ENCODE data around the gene FNDC7. TPM values are rescaled to one million over a fixed set of nuclear protein-coding genes. Genes with fewer than 3 reads are reported as not detected.

The FNDC7 gene
- total RNA-seq, 2 experiments from 2014 or later, result 0.05 TPM; not detected in 1

DNA sequence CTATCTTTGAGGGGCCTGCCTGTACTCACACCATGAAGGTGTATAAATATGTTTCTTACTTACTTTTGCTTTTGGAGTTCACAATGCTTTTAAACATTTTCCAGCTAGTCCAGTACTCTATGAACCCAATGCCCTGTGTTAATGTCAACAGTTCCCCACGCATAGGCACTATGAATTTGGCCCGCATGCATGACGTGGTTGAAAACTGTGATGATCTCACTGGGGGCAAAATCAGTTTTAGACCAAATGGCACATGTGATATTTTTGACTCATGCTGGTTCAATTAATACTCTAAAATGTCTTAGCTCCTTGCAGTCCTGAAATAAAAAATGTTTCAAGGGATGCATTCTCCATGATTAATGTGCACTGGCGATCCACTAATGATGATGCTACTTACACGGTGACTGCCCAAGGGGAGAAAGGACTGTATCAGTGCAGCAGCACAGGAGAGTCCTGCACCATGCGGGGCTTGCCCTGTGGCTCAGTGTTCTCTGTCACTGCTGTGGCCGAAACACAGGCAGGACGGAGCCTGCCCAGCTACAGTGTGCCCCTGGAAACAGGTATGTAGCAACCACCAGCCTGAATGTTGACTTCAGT, 15.7 kb downstream of the FNDC7 start:
- Mint-ChIP-seq H3K4me1 (ENCODE audit: low read depth) (no peaks in the 10 kb centered on the region), H3K27ac (no peak overlapping the region), H3K27me3 (ENCODE audit: low read depth) (no peaks in the 10 kb centered on the region), H3K4me3 (no peak overlapping the region), H3K36me3 (ENCODE audit: low read depth) (no peaks in the 10 kb centered on the region), H3K9me3 (no peaks in the 10 kb centered on the region)
- no peak for DNase-seq
- intact Hi-C loops (cut with micrococcal nuclease), result no loop called here
- CTCF ChIA-PET, result interaction anchor here (1.0 kb wide), 1 partner anchor 19 kb away, joined by 3 read pairs; no protein-coding TSS in a partner anchor

DNA sequence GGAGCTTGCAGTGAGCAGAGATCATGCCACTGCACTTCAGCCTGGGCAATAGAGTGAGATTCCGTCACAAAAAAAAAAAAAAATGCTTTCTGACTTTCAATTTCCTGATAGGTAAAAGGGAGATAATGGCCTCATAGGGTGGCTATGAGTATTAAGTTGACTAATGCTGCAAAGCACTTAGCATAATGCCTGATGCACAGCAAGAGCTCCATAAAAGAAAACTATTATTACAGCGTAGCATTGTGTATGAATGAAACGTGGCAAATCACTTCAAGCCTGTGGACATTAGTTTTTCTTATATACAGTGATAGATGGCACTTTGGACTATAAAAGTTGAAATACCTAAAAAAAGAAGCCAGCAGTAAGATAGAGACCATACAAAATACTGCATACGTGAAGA, 16.8 kb downstream of the FNDC7 start:
- Mint-ChIP-seq H3K4me1 (ENCODE audit: low read depth) (no peaks in the 10 kb centered on the region), H3K9me3 (no peaks in the 10 kb centered on the region), H3K27ac (no peak overlapping the region), H3K27me3 (ENCODE audit: low read depth) (no peaks in the 10 kb centered on the region), H3K36me3 (ENCODE audit: low read depth) (no peaks in the 10 kb centered on the region), H3K4me3 (no peak overlapping the region)
- intact Hi-C loops (cut with micrococcal nuclease), result no loop called here
- CTCF ChIA-PET, result interaction anchor here (0.7 to 1.1 kb wide), 2 partner anchors 25 to 86 kb away, joined by 3 read pairs; no protein-coding TSS in a partner anchor
- DNase-seq, result no peak

DNA sequence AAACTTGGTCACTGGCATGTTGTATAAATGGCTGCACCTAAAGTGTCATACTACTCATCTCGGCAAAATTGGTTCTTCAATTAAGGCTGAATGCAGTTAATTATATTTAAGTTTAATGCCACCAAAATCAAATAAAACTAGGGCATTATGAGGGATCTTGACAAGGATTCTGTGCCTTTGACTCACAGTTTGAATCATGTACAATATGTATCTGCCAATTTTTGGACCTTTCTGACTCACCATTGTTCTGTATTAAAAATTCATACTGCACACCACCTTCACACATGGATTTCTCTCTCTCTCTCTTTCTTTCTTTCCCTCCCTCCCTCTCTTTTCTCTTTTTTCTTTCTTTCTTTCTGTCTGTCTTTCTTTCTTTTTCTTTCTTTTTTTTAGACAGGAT, 19.7 kb downstream of the FNDC7 start:
- no peaks in the 10 kb centered on the region for H3K9me3 Mint-ChIP-seq
- intact Hi-C loops (cut with micrococcal nuclease), result no loop called here
- CTCF ChIA-PET, result no interaction called here
- no peaks in the 10 kb centered on the region for H3K4me1 Mint-ChIP-seq (ENCODE audit: low read depth)
- H3K27me3 Mint-ChIP-seq (ENCODE audit: low read depth), result no peaks in the 10 kb centered on the region
- no peak overlapping the region for H3K4me3 Mint-ChIP-seq
- no peak overlapping the region for H3K27ac Mint-ChIP-seq
- no peaks in the 10 kb centered on the region for H3K36me3 Mint-ChIP-seq (ENCODE audit: low read depth)
- no peak for DNase-seq

DNA sequence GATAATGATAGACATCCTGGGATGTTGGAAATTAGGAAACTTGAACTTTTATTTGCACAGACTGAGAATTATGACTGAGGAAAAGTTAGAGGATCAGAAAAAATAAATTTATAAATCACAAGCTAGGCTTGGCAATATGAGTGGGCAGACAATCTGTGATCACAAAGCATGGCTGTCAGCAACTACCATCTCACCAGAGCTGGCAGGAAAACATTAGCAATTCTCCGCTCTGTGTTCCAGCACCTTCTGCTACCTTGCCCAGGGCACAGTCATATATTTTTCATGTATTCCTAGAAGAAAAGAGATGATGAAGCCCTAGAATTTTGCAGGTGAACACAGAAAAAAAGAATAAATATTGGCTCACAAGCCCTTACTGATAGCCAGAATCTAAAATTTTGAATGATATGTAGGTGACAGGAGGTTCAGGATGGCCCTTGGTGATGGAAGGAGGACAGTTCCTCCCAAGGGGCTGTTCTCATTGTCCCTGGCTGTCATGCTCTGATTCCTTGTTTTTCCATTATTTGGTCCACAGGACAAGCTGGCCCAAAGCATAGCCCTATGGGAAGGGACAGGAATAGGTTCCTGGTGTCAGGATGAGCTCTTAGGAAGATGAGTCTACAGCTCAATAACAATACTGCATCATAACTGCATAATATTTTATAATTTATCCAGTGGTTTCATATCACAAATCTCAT, 21.6 kb downstream of the FNDC7 start:
- H3K4me3 Mint-ChIP-seq, result no peak overlapping the region
- CTCF ChIA-PET, result no interaction called here
- H3K9me3 Mint-ChIP-seq, result no peaks in the 10 kb centered on the region
- no peaks in the 10 kb centered on the region for H3K27me3 Mint-ChIP-seq (ENCODE audit: low read depth)
- no peak overlapping the region for H3K27ac Mint-ChIP-seq
- H3K4me1 Mint-ChIP-seq (ENCODE audit: low read depth), result no peaks in the 10 kb centered on the region
- DNase-seq, result no peak
- intact Hi-C loops (cut with micrococcal nuclease), result no loop called here
- no peaks in the 10 kb centered on the region for H3K36me3 Mint-ChIP-seq (ENCODE audit: low read depth)

DNA sequence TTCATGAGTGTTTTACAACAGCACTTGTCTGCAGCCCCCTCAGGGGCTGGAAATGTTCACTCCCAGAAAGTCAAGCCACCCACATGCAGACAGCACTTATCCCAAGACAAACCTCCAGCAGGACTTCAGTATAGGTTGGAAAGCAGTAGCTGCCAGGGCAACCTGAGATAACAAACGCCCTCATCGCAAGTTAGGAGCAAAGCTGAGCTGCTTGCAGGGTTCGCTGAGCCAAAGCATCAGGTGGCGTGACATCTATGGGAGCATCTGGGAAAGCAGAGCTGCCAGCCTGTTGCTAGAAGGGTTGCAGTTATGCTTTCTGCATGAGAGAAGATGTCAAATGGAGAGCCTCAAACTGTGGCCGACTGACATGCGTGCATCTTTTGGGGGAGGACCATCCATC, 29.5 kb downstream of the FNDC7 start:
- Mint-ChIP-seq H3K4me3 (no peak overlapping the region), H3K27me3 (ENCODE audit: low read depth) (no peaks in the 10 kb centered on the region), H3K4me1 (ENCODE audit: low read depth) (peaks cover 4% of the 10 kb centered on the region), H3K9me3 (no peaks in the 10 kb centered on the region), H3K27ac (no peak overlapping the region), H3K36me3 (ENCODE audit: low read depth) (peaks cover 2% of the 10 kb centered on the region)
- intact Hi-C loops (cut with micrococcal nuclease), result no loop called here
- no peak for DNase-seq
- CTCF ChIA-PET, result no interaction called here

DNA sequence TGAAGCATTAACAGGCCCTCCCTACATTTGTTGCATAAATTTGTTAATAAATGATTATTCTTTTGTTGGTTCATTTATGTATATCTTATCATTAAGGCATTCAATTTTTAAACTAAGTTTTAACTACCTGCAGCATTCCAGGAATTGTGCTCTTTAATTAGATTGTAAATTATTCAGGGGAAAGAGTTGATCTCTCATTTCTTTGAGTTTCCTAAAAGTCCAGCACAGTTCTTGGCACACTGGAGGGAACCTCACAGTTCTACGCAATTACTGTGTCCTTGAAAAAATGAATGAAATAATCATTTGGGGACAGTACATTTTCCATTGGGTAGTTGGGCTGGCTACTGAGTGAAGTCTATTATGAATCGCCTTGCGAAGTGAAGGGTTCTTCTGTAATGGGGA, 33.3 kb downstream of the FNDC7 start:
- CTCF ChIA-PET, result no interaction called here
- Mint-ChIP-seq H3K4me3 (peak overlapping the region; percentile 94), H3K4me1 (ENCODE audit: low read depth) (peaks cover 27% of the 10 kb centered on the region), H3K9me3 (no peaks in the 10 kb centered on the region), H3K27ac (peak overlapping the region; percentile 92), H3K27me3 (ENCODE audit: low read depth) (no peaks in the 10 kb centered on the region), H3K36me3 (ENCODE audit: low read depth) (peaks cover 2% of the 10 kb centered on the region)
- DNase-seq, result no peak
- intact Hi-C loops (cut with micrococcal nuclease), result loop anchor here (1.0 to 5.0 kb wide), 13 partner anchors 19 to 1286 kb away; partner anchors contain the start of genes CLCC1, GPSM2, HENMT1 and PRPF38B

DNA sequence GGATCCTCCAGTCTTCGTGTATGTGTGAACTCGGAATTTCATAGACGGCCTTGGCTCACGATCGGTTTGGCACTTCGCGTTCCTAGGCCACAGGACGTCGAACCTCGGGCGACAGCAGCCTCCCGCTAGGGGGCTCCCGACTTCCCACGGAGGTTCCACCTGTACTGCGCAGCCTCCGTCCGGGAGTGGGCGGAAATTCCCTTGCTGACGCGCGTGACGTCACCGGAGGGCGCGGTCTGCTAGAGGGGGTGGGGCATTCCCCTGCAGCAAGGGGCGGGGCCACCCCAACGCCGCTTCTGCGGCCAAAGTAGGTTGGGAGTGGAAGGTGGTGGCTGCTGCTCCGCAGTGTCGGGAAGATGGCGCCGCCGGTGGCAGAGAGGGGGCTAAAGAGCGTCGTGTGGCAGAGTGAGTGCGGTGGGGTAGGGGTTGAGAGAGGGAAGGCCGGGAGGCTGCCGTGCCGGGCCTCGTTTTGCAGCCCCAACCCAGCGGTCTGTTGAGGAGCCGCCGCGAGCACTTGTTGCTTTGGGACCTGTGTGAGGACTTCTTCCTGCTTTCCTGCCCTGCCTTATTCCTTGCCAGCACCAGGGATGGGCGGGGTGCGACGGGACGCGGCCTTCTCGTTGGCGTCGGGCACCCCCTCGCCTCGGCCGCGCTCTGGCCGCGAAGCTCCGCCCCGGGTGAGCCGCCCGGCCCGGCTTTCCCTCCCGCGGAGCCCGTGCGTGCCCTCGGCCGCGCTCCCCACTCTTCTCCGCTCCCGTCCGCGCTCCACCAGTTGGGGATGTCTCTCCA, 33.9 kb downstream of the FNDC7 start, which contains the start of gene STXBP3:
Gene STXBP3 (plus strand): TSS at position 293 of the 789 bp plus-strand sequence. CDS start 64 bp downstream, at position 357.
- CTCF ChIA-PET, result no interaction called here
- peak; percentile 100 for DNase-seq
- Mint-ChIP-seq H3K9me3 (no peaks in the 10 kb centered on the region), H3K4me1 (ENCODE audit: low read depth) (peaks cover 28% of the 10 kb centered on the region), H3K27ac (peak within 1 kb of the TSS; percentile 92), H3K27me3 (ENCODE audit: low read depth) (no peaks in the 10 kb centered on the region), H3K4me3 (peak within 1 kb of the TSS; percentile 94), H3K36me3 (ENCODE audit: low read depth) (peaks cover 2% of the 10 kb centered on the region)
- intact Hi-C loops (cut with micrococcal nuclease), result loop anchor here (1.0 to 5.0 kb wide), 14 partner anchors 20 to 1286 kb away; partner anchors contain the start of genes CLCC1, GPSM2, HENMT1 and PRPF38B

DNA sequence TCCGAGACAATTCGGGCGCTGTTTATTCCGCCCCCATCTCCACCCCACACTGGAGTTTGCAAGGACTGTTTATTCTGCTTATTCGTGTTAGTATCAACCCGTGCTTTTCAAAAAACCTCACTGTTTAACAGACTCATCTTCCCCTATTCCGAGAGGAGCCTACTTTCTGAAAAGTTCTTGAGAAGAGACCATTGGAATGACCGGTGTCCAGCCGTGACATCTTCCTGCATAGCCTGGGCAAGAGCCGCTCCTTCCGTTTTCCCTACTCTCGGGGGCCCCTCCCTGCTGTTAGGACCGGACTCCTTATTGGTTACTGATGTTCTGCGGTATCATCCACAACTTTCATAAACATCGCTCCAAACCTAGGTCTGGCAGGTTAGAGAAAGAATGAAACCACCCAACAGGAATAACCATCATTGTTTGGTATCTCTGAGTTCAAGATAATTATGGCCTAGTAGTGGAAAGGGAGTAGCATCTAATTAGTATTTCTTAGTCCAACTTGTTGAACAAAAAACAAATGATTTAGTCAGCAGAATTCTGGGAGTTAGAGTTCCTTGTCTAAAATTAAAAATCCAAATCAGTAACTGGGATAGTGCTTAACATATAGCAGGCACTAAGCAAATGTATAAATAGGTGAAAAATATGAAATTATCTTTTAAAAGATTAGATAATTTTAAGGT, 34.6 kb downstream of the FNDC7 start:
- CTCF ChIA-PET, result interaction anchor here (0.9 kb wide), 1 partner anchor 15 kb away, joined by 4 read pairs; no protein-coding TSS in a partner anchor

DNA sequence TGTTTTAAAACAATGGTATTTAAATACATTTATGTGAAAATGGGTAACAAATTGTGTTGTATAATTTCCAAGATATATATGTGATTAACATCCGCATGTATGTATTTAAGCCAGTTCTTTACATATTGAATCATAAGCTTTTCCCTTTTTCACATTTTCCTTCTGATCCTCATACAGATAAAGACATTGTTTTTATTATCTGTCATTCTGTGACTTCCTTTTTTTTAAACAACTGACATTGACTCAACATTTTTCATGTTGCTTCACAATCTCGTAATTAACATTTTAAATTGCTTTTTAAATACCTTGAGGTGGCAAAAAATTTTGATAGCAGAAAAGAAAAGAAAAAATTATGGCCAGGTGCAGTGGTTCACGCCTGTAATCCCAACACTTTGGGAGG, 35.2 kb downstream of the FNDC7 start:
- Mint-ChIP-seq H3K27me3 (ENCODE audit: low read depth) (no peaks in the 10 kb centered on the region), H3K4me3 (peak overlapping the region; percentile 8), H3K27ac (no peak overlapping the region), H3K9me3 (no peaks in the 10 kb centered on the region), H3K36me3 (ENCODE audit: low read depth) (peaks cover 2% of the 10 kb centered on the region), H3K4me1 (ENCODE audit: low read depth) (peaks cover 31% of the 10 kb centered on the region)
- CTCF ChIA-PET, result interaction anchor here (0.9 kb wide), 1 partner anchor 15 kb away, joined by 4 read pairs; no protein-coding TSS in a partner anchor
- intact Hi-C loops (cut with micrococcal nuclease), result loop anchor here (1.0 to 5.0 kb wide), 4 partner anchors 21 to 1284 kb away; partner anchors contain the start of genes STRIP1 and TMEM167B
- no peak for DNase-seq

More for the DNA sequence above, 34.6 kb downstream of the FNDC7 start:
- DNase-seq, result peak; percentile 48
- H3K4me3 Mint-ChIP-seq, result peak overlapping the region; percentile 94
- peak overlapping the region; percentile 87 for H3K27ac Mint-ChIP-seq
- intact Hi-C loops (cut with micrococcal nuclease), result loop anchor here (1.0 to 5.0 kb wide), 4 partner anchors 21 to 1285 kb away; partner anchors contain the start of genes STRIP1 and TMEM167B
- peaks cover 2% of the 10 kb centered on the region for H3K36me3 Mint-ChIP-seq (ENCODE audit: low read depth)
- H3K27me3 Mint-ChIP-seq (ENCODE audit: low read depth), result no peaks in the 10 kb centered on the region
- H3K4me1 Mint-ChIP-seq (ENCODE audit: low read depth), result peaks cover 28% of the 10 kb centered on the region
- no peaks in the 10 kb centered on the region for H3K9me3 Mint-ChIP-seq

DNA sequence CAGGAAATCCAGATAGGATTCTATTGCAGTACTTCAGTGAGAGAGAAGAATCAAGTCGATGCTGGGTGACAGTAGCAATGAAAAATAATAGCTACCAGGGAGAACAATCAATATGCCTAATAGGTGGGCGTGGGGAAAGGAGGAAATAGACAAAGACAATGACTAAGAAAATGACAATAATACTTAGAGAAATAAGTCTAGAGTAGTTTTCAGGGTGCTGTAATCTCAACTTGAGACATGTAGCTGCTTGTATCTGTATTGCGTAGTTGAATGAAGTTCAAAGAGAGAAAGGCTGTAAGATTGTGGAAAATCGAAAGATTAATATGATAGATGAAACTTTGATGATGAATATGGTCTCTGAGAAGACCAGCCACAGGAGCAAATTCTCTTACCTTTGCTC, 36.4 kb downstream of the FNDC7 start:
- Mint-ChIP-seq H3K27me3 (ENCODE audit: low read depth) (no peaks in the 10 kb centered on the region), H3K4me1 (ENCODE audit: low read depth) (peaks cover 31% of the 10 kb centered on the region), H3K9me3 (no peaks in the 10 kb centered on the region), H3K36me3 (ENCODE audit: low read depth) (peaks cover 2% of the 10 kb centered on the region), H3K4me3 (no peak overlapping the region), H3K27ac (no peak overlapping the region)
- no peak for DNase-seq
- intact Hi-C loops (cut with micrococcal nuclease), result loop anchor here (5.0 kb wide), 2 partner anchors 343 to 1283 kb away; partner anchors contain the start of genes STRIP1 and TMEM167B
- CTCF ChIA-PET, result interaction anchor here (0.7 kb wide), 1 partner anchor 9 kb away, joined by 4 read pairs; no protein-coding TSS in a partner anchor

DNA sequence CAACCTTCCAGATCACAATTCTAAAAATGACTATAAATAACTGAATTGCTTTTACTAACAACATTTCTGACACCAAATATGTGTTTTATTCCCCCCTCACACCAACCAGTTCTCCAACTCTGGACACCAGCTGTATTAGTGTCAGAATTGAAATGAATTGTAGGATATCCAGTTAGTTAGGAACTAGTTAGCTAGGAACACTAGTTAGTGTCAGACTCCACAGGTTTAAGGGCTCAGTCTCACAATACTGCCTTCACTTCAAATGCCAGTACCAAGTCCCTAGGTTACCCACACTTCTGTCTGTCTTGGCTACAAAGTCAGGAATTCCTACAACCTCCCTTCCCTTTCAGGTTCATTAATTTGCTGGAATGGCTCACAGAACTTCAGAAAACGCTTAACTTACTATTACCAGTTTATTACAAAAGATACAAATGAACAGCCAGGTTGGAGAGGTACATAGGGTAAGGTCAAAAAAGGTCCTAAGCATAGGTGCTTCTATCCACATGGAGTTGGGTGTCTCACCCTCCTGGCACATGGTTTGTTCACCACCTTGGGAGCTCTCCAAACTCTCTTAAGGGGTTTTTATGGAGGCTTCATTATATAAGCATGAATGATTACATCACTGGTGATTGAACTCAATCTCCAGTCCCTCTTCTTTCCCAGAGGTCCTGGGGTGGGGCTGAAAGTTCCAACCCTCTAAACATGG, 37.9 kb downstream of the FNDC7 start:
- no peaks in the 10 kb centered on the region for H3K27me3 Mint-ChIP-seq (ENCODE audit: low read depth)
- intact Hi-C loops (cut with micrococcal nuclease), result no loop called here
- no peak overlapping the region for H3K27ac Mint-ChIP-seq
- CTCF ChIA-PET, result no interaction called here
- no peak for DNase-seq
- H3K9me3 Mint-ChIP-seq, result no peaks in the 10 kb centered on the region
- H3K4me1 Mint-ChIP-seq (ENCODE audit: low read depth), result peaks cover 33% of the 10 kb centered on the region
- peaks cover 7% of the 10 kb centered on the region for H3K36me3 Mint-ChIP-seq (ENCODE audit: low read depth)
- no peak overlapping the region for H3K4me3 Mint-ChIP-seq

All from activated naive CD4-positive, alpha-beta T cell treated with anti-CD3 and anti-CD28 coated beads for 36 hours (primary cell).